Osteoblast (primary cell): ENCODE data around the gene LYPD8. TPM values are rescaled to one million over a fixed set of nuclear protein-coding genes. Genes with fewer than 3 reads are reported as not detected.

ENCODE experiments used
- DNase-seq: peaks from one replicate; pipeline ENCODE4 v3.0.0; 2011; ENCODE audit warnings: low spot score, mixed read lengths; ENCODE audit not compliant: insufficient read length; ENCODE audit errors: missing footprints
- H2AFZ ChIP-seq: 2 replicates; pipeline ENCODE4 v1.6.0; 2011; ENCODE audit warnings: mild to moderate bottlenecking, low read length
- H3K27ac ChIP-seq: 2 replicates; pipeline ENCODE4 v1.5.1; 2011; ENCODE audit warnings: mild to moderate bottlenecking, low read depth, low read length, moderate library complexity
- H3K27me3 ChIP-seq: 2 replicates; pipeline ENCODE4 v1.6.0; 2012; ENCODE audit warnings: mild to moderate bottlenecking, control low read depth, inconsistent platforms, low read length, moderate library complexity; ENCODE audit not compliant: insufficient read depth
- H3K36me3 ChIP-seq: 2 replicates; pipeline ENCODE4 v1.5.1; 2011; ENCODE audit warnings: mild to moderate bottlenecking, low read length, control low read depth, moderate library complexity; ENCODE audit not compliant: insufficient read depth
- H3K4me1 ChIP-seq: 2 replicates; pipeline ENCODE4 v1.5.1; 2011; ENCODE audit warnings: mild to moderate bottlenecking, low read length, control low read depth, moderate library complexity; ENCODE audit not compliant: insufficient read depth
- H3K4me2 ChIP-seq: 2 replicates; pipeline ENCODE4 v1.6.0; 2011; ENCODE audit warnings: mild to moderate bottlenecking, low read length; ENCODE audit not compliant: insufficient read depth
- H3K4me3 ChIP-seq: fragments of 200-600 bp; sonication (generic); 3 replicates; pipeline ENCODE4 v1.5.1; 2012; ENCODE audit warnings: mild to moderate bottlenecking, low read length, inconsistent platforms; ENCODE audit not compliant: insufficient read depth
- H3K79me2 ChIP-seq: 2 replicates; pipeline ENCODE4 v1.6.0; 2012; ENCODE audit warnings: mild to moderate bottlenecking, low read length, control low read depth, inconsistent platforms; ENCODE audit not compliant: insufficient read depth
- H3K9me3 ChIP-seq: 2 replicates; pipeline ENCODE4 v1.5.1; 2011; ENCODE audit warnings: low read depth, low read length, control low read depth
- H4K20me1 ChIP-seq: 2 replicates; pipeline ENCODE4 v1.6.0; 2012; ENCODE audit warnings: mild to moderate bottlenecking, low read length, control low read depth; ENCODE audit not compliant: insufficient read depth
- total RNA-seq: library from RNA; depleted of rRNA; stranded (reverse); fragments of >200 nt; gene quantifications from 2 replicates; pipeline ENCODE4 v1.2.3, GENCODE V29; 2012
- TF ChIP-seq, protein P1 (sequence below): IDR thresholded peaks from 2 replicates; pipeline ENCODE4 v1.5.1; 2011; ENCODE audit warnings: mild to moderate bottlenecking, low read depth, low read length, moderate library complexity; ENCODE audit errors: extremely low read depth

LYPD8 gene
- total RNA-seq, 1 donor: not detected

DNA sequence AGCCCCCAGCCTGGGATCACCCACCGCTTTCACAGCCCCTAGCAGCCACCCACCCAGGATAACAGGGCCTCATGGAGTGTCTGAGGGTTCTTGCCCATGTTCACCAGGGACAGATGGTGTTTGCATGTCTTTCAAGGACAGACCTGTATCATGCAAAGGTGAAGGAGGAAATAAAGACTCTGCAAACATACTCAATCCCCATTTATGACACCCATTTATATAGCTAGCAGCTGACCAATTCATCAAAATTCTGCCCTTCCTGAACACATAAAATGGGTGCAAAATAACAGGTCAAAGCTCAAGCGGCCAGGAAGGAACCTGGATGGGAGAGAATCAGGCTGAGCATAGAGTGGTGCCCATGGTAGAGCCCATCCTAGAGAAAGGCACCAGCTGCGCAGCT, 32.8 kb upstream of the LYPD8 start:
- Histone ChIP-seq H3K4me3 (no peak overlapping the region), H3K27me3 (no peaks in the 10 kb centered on the region), H4K20me1 (no peaks in the 10 kb centered on the region), H3K4me2 (no peak overlapping the region), H3K27ac (no peak overlapping the region), H3K79me2 (no peaks in the 10 kb centered on the region), H3K4me1 (no peaks in the 10 kb centered on the region), H3K36me3 (no peaks in the 10 kb centered on the region), H3K9me3 (no peaks in the 10 kb centered on the region), H2AFZ (no peak overlapping the region)
- TF ChIP-seq, protein P1, sequence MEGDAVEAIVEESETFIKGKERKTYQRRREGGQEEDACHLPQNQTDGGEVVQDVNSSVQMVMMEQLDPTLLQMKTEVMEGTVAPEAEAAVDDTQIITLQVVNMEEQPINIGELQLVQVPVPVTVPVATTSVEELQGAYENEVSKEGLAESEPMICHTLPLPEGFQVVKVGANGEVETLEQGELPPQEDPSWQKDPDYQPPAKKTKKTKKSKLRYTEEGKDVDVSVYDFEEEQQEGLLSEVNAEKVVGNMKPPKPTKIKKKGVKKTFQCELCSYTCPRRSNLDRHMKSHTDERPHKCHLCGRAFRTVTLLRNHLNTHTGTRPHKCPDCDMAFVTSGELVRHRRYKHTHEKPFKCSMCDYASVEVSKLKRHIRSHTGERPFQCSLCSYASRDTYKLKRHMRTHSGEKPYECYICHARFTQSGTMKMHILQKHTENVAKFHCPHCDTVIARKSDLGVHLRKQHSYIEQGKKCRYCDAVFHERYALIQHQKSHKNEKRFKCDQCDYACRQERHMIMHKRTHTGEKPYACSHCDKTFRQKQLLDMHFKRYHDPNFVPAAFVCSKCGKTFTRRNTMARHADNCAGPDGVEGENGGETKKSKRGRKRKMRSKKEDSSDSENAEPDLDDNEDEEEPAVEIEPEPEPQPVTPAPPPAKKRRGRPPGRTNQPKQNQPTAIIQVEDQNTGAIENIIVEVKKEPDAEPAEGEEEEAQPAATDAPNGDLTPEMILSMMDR: no peak
- DNase-seq: no peak

DNA sequence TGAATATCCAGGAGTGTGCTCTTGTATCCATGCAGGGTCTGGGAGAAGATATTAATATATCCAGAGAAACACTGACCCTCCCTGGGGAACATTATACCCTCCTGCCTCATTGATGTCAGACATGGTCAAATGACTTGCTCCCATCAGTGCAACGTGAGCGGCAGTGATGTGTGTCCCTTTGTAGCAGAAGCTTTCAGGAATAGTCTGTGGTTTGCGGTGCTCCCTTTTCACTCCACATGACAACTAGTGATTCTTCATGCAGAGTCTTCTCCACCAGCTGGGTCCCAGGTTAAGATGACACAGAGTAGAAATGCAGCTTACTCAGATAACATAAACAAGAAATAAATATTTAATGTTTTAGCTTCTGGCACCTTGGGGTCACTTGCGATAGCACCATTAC, 31.9 kb upstream of the LYPD8 start:
- DNase-seq: no peak
- Histone ChIP-seq H3K79me2 (no peaks in the 10 kb centered on the region), H2AFZ (no peak overlapping the region), H4K20me1 (no peaks in the 10 kb centered on the region), H3K9me3 (no peaks in the 10 kb centered on the region), H3K36me3 (no peaks in the 10 kb centered on the region), H3K27me3 (no peaks in the 10 kb centered on the region), H3K4me1 (no peaks in the 10 kb centered on the region), H3K4me2 (no peak overlapping the region), H3K27ac (no peak overlapping the region), H3K4me3 (no peak overlapping the region)
- TF ChIP-seq, protein P1: no peak

DNA sequence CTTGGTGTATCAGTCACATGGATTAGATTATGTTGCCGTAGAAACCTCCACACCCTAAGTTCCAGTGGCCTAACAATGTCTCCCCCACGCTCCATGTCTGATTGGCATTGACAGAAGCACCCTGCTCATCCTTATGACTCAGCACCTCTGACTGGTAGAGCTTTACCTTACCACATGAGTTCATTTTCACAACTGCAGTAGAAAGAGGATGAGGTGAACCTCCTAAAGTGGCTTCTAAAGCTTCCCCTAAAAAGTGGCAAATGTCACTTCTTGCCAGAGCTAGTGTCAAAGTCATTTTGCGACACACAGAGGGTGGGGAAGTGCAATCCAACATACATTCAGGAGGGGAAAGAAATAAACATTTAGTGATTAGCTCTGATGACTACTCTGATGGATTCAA, 30.6 kb upstream of the LYPD8 start:
- Histone ChIP-seq H3K4me1 (no peaks in the 10 kb centered on the region), H3K9me3 (no peaks in the 10 kb centered on the region), H4K20me1 (no peaks in the 10 kb centered on the region), H3K79me2 (no peaks in the 10 kb centered on the region), H3K27me3 (no peaks in the 10 kb centered on the region), H3K4me2 (no peak overlapping the region), H3K4me3 (no peak overlapping the region), H3K27ac (no peak overlapping the region), H3K36me3 (no peaks in the 10 kb centered on the region), H2AFZ (no peak overlapping the region)
- TF ChIP-seq, protein P1: no peak
- DNase-seq: no peak

DNA sequence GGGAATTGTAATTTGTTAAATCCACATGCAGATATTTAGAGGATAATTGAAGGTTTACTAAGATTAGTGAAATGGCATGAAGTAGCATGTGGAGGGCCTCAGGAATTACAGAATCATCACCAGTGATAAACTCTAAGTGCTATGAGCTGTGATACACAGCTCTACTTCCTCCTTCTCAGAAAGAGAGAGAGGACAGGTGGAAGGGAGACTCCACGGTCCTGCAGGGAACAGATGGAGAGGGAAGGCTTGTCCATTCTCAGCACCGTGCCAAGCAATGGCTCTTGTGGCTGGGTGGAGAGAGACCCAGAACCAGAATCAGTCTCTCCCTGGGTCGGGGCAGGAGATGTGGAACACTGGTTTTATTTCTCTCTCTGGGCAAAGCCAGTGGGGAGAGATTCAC, 27.8 kb upstream of the LYPD8 start:
- Histone ChIP-seq H3K4me3 (no peak overlapping the region), H3K27ac (no peak overlapping the region), H2AFZ (no peak overlapping the region), H3K4me2 (no peak overlapping the region), H3K27me3 (no peaks in the 10 kb centered on the region), H3K79me2 (no peaks in the 10 kb centered on the region), H3K36me3 (no peaks in the 10 kb centered on the region), H3K4me1 (no peaks in the 10 kb centered on the region), H4K20me1 (no peaks in the 10 kb centered on the region), H3K9me3 (no peaks in the 10 kb centered on the region)
- TF ChIP-seq, protein P1: no peak
- DNase-seq: no peak
